Measurements from ENCODE around the gene URM1.

Gene URM1

DNA sequence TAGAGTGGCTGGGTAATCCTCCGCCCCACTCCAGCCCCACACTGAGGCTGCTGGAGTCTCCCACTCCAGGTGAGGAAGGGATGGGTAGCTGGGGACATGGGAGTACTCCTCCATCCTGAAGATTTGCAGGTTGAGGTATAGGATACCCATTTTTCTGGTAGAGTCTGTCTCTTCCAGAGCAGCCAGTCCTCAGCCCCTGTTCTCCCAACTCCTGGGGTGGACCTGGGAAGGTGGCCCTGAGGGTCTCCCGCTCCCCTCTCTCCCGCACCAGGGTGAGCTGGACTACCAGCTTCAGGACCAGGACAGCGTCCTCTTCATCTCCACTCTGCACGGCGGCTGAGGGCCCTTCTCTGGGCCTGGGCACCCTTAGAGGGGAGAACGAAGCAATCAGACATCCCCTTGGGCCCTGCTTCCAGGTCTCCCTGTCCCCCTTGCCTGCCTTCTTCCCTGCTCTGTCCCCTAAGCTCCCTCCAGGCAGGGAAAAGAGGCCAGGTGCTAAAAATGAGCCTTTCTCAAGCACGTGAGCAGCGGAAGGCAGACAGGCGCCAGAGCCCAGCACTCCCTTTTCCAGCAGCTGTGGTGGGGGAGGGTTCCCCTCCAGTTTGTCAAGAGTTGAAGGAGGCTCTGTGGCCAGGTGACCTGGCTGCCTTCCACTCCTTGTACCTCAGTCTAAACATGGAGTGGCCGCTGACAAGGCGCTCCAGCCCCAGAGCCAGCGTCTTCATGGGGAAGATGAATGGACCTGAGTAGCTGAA lies 18.4 kb downstream of the URM1 start:
- no peak for DNase-seq

DNA sequence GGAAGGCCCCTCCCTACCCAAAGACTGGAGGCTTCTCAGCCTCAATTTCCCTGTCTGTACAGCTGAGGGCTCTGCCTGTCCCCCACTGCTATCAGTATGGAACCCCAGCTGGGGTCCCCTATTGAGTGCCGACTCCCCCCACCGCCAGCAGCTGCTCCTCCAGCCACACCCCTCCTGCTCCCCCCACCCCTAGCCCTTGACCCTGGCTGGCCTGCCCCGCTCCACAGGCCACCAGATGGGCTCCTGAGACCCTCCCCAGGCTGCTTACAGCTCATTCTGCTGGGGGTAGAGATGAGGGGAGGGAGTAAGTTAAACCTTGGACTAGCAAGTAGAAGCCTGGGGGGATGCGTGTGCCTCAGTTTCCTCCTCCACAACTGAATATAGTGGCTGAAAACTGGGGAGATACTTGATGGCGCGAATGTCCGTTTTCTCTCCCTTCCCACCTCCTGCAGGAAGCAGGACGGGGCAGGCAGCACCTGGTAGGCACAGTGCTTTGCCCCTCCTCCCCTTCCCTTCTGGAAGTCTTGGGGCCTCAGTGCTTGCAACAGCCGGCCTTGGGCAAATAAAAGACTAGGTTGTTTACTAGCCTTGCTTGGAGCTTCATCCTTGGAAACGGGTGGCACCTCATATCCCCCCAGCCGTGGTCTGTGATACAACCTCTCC lies 19.1 kb downstream of the URM1 start:
- no peak for DNase-seq

DNA sequence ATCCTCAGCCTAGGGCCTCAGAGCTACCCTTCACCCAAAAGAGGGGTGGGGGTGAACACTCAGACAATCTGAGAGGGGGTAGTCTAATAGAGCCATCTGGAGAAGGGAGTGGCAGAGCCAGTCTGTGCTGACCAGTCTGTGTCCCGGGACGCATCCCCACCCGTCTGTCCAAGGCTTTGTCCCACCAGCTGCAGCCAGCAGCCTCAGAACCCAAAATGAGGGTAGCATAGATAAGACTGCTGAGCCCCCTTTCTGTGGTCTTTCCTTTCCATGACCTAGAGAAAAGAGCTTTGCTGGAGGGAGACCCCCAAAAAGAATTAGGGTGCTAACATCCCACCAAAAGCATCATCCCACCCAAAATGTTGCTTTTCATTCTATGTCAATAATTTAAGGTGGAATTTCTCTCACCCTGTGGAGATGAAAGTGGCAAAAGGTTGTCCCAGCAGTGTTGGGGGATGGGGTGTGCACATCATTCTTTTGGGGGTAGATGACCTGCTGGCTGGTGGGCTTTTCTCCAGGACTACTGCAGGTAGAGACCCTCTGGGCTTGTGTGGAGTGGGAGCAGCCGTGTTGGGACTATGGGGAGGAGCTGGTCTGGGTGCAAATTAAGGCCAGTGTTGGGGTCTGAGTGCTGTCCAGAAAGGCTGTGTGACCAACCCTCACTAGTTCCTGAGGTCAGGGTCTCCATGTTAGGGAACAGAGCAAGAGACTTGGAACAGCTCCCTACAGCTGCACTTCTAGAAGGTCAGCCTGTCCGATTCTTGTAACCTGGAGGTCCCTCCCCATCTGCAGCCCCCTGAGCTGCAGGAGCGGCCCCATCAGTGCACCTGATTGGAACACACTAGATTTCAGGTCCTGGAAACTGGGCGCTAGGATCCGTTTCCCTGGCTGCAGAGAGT lies 19.9 kb downstream of the URM1 start:
- DNase-seq = no peak

DNA sequence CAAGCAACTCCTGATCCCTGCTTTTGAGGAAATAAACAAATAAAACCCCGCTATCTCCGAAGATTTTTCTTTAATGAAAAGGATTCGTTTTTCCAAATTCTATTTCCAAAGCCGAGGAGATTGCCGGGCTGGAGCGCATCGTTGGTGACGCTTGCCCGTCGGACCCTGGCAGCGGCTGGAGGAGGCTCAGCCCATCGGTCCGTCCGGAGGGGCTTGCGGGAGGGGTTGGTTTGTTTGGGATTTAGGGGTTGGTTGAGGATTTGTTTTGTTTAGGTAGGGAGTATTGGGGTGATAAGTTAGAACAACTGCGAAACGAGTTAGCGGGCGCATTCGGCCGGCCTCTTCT lies 20.8 kb downstream of the URM1 start:
- no peak for DNase-seq

DNA sequence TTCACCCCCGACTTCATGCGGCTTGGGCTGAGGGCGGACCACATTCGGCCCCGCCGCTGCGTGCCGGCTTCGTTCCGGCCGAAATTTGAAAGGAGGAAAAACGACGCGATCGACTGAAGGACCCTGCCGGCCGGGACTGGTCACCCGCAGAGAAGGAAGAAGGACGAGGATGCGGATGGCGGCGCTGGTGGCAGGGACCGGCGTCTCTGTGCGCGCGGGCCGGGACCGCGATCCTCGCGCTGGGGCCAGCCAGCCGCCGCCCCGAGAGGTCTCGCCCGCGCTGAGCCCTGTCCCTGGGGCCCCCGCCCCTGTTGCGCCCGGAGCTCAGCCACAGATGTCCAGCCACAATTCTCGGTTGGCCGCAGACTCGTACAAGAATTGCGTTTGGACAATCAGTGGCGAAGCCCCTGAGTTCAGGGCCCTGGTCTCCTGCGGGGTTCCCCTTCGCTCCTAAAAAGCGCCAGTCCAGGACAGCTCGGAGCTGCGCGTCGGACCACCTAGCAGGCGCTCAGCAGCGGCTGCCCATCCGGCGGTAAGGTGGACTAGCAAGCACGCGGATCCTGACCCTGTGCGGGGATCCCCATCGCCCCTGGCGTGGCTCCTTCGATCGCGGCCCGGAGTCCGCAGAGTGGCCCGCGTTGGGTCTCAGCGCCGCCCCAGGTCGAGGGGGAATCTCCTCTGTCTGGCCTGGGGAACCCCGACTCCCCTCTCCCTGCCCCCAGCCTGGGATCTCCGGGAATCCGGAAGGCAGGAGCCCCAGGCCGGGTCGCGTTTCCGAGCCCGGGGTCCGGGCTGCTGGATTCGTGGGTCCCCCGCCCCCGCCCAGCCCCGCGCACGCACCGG lies 21.3 kb downstream of the URM1 start:
- no peak for DNase-seq

DNA sequence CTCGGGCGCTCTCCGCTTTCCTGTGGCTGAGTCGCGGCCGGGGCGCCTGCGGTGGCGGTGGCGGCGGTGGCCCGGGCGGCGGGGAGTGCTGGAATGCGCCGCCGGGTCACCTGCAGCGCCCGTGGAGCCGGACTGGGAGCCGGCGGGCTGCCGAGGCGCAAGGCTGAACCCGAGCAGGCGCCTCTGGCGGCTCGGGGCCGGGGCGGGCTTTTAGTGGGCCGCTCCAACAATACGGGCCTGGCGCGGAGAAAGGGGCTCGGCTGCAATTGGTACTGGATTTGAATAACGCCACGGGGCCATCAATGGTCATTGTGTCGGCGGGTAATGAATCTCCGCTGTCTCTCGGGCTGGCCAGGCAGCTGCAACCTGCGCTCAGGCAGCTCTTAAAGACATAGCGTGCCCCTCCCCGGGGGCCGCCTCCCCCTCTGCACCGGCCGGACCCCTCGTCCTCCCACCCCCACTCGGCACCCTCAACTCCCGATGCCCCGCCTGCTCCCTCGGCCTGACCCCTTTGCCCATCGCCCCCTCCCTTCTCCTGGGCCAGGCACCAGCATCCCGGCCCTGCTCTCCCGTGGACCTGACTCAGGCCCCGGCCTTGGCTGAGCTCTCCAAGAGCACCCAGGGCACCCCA lies 22.1 kb downstream of the URM1 start:
- no peak for DNase-seq

DNA sequence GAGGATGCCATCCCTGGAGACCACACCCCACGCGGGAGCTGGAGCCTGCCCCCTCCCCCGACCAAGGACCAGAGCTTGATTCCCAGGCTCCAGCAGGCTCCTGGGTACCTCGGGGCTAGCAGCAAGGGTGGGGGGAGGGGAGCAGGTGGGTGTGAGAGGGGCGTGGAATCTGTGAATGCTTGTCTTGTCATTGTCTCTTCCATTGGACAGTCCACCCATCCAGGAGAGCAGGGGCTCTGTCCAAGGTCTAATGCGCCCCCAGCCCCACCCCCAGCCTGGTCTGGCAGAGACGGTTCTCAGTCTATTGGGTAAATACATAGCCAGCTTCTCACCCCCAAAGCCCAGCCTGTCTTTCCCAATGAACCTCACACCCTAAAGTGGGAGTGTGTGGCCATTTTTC lies 22.8 kb downstream of the URM1 start:
- no peak for DNase-seq

DNA sequence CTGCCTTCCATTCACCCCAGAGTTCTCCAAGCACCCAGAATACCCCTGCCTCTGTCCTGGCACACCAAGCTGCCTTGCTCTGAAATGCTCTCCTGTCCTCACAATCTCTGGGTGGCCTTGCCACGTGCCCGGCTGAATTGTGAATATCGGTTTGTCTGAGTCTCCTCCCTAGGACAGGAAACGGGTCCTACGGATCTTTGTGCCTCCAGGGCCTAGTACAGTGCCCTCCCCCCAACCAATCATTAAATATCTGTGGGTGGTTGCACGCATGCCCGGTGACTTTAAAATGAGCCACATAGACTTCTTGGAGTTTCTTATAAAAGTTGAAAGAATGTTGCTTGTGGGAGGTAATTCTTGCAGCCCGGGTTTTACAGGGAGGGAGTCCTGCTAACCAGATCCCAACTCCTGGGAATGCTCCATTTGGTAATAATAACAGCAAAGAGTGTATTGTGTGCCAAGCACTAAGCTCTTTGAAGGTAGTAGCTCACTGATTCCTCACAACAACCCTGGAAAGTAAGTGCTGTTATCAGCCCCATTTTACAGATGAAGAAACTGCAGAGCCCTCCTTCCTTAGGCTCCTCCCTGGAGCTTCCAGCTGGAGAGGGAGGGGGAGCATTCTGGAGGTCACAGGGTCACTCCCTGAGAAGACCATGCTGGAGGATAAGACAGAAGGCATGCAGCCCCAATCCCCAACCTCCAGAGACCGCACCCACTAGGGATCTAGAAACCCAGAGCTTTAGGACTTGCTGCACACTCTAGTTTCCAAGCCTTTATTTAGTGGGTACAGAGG lies 23.4 kb downstream of the URM1 start:
- DNase-seq = no peak

DNA sequence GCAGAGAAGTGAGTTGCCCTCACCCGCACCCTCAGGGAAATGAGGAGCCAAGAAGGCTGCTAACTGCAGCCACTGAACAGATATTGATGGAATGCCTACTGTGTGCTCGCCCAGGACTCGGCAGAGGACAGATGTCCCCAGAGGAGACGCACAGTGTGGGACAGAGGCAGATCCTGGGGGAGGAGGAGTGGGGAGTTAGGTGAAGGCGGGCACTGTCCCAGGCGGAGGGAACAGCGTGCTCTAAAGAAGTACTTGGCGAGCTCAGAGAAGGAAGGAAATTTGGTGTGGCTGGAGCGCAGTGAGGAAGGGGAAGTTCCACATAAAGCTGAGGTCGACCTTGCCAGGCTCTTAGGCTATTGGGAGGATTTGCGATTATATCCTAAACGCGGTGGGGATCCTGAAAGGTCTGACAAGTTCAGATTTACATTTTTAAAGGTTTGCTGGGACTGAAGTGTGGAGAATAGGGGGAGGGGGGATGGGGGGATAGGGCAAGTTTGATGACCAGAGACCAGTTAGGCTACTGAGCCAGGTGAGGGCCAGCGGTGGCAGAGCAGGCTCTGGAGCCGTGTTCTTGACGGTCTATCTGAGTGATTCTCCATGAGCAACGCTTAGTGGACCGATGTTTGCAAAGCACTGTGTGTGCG lies 25.9 kb downstream of the URM1 start:
- DNase-seq = no peak

DNA sequence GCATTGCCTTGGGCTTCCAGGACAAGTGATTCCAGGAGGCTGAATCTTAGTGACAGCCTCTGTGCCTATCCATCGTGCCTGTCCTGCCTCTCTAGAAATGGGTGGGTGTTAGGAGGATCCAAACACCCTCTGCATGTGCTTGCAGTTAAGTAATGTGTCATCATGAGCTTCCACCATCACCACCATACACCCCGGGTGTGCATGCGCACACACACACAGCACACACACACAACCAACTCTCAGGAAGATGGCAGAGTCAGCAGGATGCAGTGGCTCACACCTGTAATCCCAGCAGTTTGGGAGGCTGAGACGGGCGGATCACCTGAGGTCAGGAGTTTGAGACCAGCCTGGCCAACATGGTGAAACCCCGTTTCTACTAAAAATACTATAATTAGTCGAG lies 26.7 kb downstream of the URM1 start:
- DNase-seq = no peak

DNA sequence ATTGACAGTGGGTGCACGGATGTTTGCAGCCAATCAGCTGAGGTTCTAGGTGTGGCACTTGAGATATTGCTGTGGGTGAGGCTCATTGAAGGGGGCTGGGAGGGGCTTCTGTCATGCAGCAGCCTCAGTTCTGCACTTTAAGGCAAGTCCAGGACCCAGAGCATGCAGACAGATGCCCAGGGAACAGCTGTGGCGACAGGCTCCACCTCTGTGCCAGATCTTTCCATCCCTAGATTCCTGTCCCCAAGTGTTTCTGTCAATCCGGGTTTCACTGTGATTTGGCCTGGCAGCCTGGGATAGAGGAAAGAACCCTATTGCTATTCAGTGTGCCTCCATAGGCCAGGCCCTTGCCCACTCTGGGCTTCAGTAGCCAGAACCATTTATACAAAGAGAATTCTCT lies 28.7 kb downstream of the URM1 start:
- no peak for DNase-seq

DNA sequence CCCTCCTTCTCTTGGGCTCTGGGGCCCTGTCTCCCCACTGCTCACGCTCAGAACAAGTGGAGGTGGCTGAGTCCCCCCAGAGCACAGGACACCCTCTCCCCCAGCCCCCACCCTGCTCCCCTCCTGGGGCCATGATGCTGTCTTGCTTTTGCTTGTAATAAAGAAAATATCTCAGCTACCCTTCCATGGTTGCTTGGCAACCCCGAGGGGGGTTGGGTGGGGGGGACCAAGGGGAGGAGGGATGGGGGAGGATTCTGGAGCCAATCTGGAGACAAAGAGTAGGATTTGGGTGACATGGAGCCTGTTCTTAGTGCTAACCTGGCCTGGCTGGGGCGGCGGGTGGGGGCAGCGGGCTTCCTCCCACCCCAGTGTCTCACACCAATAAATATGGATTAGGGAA lies 33.4 kb downstream of the URM1 start:
- DNase-seq = no peak

DNA sequence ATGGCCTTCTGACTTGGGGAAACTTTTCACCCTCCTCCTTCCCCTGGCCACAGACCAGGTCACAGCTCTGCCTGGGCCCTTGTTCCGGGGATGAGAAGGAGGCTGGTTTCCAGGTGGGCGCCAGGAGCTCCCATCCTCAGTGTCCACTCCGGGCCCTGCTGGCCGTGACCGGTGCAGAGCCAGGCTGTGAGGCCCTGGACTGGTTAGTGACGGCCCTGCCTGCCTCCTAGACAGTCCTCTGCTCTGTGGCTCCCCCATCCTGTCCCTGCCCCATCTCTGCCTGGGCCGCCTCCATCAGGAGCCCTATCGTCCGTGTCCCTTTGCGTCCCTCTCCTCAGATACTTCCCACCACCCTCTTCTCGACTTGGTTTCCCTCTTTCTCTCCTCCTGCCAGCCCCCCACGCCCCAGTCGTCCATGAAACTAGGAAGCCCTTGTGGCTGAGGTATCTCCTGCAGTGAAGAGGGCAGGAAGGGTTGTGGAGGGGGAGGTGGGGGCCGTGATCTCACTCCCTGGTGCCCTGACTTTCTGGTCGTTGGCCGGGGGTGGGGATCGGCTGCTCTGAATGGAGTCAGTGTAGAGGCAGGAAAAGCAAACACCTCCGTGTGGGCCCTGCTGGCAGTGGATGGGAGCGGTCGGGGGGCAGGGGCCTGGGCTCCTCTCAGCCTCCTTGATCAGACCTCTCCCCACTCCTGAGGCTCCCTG lies 34.1 kb downstream of the URM1 start:
- DNase-seq = peak; percentile 50

DNA sequence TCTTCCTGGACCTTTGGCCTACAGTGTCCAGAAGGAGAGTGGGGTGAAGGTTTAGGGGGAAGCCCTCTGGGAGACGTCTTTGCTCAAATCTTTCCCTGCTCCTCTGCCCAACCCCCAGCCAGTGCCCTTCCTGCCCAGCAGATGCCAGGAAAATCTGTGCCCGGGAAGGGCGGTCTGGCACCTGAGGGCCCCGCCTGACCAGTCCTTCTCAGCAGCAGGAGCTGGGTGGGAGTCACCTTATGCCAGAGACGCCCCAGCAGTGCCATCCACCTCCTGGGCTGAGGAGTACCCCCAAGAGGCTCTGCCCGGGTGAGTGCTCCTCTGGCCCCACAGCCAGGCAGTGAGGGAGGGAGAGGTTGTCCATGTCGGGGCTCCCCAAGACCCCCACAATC lies 34.6 kb downstream of the URM1 start:
- no peak for DNase-seq

DNA sequence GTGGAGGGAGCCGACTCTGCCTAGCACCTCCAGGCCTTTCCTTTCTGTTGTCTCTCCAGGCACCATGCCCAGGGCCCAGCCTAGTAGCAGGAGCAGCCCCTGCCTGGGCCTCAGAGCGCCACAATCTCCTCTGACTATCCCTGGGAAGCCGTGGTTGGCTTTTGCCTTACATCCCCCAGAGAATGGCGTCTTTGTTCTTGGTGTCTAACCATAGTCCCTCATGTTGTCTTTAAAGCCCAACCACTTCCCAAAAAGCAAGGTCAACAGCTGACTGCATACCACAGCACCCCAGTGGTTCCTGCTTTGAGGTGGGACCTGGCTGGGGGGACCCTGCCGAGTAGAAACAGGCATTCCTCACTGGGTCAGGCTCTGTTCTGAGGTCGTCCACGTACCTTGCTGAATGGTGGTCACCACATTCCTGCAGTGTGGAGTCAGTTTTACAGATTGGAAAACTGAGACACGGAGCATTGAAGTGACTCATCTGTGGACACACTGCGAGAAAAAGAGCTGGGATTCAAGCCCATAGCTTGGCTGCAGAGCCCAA lies 35.7 kb downstream of the URM1 start:
- DNase-seq = peak; percentile 44

DNA sequence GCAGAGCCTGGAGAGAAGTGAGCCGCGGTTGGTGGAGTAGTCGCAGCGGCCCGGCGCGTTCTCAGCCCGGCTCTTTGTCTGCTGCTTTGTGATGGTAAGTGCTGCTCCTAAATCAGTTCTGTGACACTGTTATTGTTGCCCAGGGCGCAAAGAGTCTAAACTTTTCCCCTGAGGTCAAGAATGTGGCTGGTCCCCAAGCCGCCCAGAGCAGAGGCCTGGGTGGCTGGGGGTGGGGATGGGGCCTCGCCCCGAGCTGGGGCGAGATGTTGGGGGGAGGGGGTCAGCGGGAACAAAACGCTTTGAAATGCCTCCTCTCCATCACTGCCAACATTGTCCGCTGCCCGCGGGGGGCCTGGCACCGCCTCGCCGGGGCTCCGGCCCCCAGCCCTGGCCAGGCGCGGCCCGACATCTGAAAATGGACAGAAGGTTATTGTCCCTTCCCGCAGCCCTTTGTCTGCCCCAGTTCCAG lies 37.8 kb downstream of the URM1 start:
- DNase-seq = no peak

DNA sequence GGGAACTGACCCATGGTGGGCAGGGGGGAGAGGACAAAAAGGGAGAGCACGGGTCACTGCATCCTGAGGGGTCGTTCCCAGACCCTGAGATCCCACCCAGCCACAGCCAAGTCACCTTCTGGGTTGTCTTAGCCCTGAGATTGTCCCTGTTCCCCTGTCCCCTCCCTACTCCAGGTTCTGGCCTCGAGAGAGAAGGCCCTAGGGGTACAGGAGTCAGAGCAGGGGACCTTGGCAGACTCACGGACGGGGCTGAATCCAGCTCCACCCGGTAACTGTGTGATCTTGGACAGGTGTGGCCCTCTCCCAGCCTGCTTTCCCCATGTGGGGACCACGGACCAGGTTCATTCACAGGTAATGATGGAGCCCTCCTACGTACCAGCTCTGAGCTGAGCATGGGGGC lies 38.3 kb downstream of the URM1 start:
- no peak for DNase-seq

DNA sequence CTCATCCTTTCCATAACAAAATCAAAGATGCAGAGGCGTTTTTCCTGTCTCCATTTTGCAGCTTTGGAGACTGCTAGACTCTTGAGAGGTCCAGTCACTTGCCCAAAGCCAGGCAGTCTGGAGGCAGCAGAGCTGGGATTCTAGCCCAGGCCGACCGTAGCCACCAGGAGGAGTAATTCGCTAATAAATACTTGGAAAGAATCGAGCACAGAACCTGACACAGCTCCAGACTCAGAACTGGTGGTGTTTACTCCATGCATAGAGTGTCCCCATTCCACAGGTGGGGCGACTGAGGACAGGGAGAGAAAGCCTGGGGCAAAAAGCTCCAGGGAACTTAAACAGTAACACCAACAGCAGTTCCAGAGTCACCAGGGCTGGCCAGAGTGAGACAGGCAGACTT lies 38.8 kb downstream of the URM1 start:
- DNase-seq = no peak

DNA sequence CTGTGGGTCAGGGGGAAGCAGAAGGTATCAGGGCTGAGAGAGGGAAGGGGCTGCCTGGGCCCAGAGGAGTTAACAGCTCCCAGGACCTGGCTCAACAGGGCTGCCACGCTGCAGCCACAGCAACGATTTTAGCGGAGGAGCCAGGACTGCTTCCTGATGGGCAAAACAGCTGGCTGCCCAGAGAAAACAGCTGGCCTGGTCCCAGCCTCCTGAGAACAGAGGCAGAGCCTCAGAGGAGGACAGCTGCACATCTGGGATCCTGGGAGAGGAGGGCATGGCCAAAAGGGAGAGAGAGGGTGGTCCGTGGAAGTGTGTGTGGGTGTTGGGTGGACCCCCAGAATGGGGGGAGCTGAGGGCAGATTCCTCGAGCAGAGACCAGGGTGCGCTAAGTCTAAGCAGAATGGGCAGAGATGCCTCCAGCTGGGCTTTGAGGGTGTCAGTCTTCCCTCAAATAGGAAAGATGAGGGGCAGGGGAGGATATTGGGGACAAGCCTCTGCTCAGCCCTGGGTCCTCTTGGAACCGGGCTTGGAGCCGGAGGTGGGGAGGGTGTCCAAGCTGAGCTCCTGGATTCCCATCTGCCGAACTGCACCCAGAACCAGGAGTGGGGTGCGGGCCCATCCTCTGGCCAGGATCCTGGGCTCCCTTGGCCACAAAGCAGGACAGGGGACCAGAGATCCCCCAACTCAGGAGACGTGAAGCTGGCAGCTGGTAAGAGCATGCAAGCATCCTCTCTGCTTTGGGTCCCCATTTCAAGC lies 40.4 kb downstream of the URM1 start:
- peak; percentile 76 for DNase-seq
